ENCODE measurements around the gene ACOX1.

The ACOX1 gene

GRCh38 chr17:75995385-75995925, 16.5 kb upstream of the ACOX1 start:
- POLR2A ChIA-PET, result interaction anchor here (0.5 to 2.1 kb wide), 4 partner anchors 12 to 140 kb away, joined by 3 to 7 read pairs (median 6); partner anchors contain the start of genes FBF1, MRPL38 and WBP2
- Histone ChIP-seq H3K27ac (ENCODE audit: extremely low read depth, low read depth, low read length) (no peak overlapping the region), H3K9me3 (ENCODE audit: control insufficient read depth, insufficient read depth, low read depth, low read length) (no peaks in the 10 kb centered on the region), H3K36me3 (ENCODE audit: control insufficient read depth in 2 of 2, insufficient read depth in 1 of 2, low read length in 2 of 2) (peaks cover 2 to 7% of the 10 kb centered on the region in 2 experiments; a peak in 2 of 3 replicates), H3K4me3 (ENCODE audit: low read depth, low read length) (no peak overlapping the region), H3K4me1 (ENCODE audit: control insufficient read depth, insufficient read depth, low read length) (no peaks in the 10 kb centered on the region)
- CTCF ChIA-PET, result interaction anchor here (0.6 to 8.1 kb wide), 6 partner anchors 10 to 165 kb away, joined by 3 to 45 read pairs (median 3); no protein-coding TSS in a partner anchor
- TF ChIP-seq, protein P1, sequence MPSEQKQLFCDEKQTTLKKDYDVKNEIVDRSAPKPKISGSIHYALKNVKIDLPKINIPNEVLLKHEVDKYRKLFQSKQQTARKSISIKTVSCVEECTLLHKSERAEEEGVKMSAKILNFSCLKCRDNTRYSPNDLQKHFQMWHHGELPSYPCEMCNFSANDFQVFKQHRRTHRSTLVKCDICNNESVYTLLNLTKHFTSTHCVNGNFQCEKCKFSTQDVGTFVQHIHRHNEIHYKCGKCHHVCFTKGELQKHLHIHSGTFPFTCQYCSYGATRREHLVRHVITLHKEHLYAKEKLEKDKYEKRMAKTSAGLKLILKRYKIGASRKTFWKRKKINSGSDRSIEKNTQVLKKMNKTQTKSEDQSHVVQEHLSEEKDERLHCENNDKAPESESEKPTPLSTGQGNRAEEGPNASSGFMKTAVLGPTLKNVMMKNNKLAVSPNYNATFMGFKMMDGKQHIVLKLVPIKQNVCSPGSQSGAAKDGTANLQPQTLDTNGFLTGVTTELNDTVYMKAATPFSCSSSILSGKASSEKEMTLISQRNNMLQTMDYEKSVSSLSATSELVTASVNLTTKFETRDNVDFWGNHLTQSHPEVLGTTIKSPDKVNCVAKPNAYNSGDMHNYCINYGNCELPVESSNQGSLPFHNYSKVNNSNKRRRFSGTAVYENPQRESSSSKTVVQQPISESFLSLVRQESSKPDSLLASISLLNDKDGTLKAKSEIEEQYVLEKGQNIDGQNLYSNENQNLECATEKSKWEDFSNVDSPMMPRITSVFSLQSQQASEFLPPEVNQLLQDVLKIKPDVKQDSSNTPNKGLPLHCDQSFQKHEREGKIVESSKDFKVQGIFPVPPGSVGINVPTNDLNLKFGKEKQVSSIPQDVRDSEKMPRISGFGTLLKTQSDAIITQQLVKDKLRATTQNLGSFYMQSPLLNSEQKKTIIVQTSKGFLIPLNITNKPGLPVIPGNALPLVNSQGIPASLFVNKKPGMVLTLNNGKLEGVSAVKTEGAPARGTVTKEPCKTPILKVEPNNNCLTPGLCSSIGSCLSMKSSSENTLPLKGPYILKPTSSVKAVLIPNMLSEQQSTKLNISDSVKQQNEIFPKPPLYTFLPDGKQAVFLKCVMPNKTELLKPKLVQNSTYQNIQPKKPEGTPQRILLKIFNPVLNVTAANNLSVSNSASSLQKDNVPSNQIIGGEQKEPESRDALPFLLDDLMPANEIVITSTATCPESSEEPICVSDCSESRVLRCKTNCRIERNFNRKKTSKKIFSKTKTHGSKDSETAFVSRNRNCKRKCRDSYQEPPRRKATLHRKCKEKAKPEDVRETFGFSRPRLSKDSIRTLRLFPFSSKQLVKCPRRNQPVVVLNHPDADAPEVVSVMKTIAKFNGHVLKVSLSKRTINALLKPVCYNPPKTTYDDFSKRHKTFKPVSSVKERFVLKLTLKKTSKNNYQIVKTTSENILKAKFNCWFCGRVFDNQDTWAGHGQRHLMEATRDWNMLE (tag by site-specific recombination; conservative IDR thresholded peaks at IDR 0.05; ENCODE audit: low read depth), result no peak
- 0 out of 2 replicates have a peak, but pooled peaks have one; percentile 35 for TF ChIP-seq SCRT2 (tag by site-specific recombination; IDR thresholded peaks at IDR 0.05)

- Histone ChIP-seq H3K4me1 (ENCODE audit: control insufficient read depth, insufficient read depth, low read length) (no peaks in the 10 kb centered on the region), H3K4me3 (ENCODE audit: low read depth, low read length) (no peak overlapping the region), H3K27ac (ENCODE audit: extremely low read depth, low read depth, low read length) (no peak overlapping the region), H3K9me3 (ENCODE audit: control insufficient read depth, insufficient read depth, low read depth, low read length) (no peaks in the 10 kb centered on the region), H3K36me3 (ENCODE audit: control insufficient read depth in 2 of 2, insufficient read depth in 1 of 2, low read length in 2 of 2) (peaks cover 3 to 7% of the 10 kb centered on the region in 2 experiments; a peak in 2 of 3 replicates)
- TF ChIP-seq ZNF571 (tag by site-specific recombination; IDR thresholded peaks at IDR 0.05), result no peak
- TF ChIP-seq ZNF121 (tag by site-specific recombination; IDR thresholded peaks at IDR 0.05), result peak; percentile 57; the same call in 1 of the 2 replicates
- ChIA-PET CTCF (interaction anchor here (1.0 to 2.1 kb wide), 3 partner anchors 11 to 114 kb away, joined by 3 to 11 read pairs (median 3); no protein-coding TSS in a partner anchor), POLR2A (interaction anchor here (0.6 kb wide), 1 partner anchor 273 kb away, joined by 3 read pairs; no protein-coding TSS in a partner anchor)
Observed at GRCh38 chr17:75994802-75995370, 15.9 kb upstream of the ACOX1 start.

- no peaks in the 10 kb centered on the region for H3K4me1 ChIP-seq (ENCODE audit: control insufficient read depth, insufficient read depth, low read length)
- POLR2A ChIA-PET, result interaction anchor here (0.8 kb wide), 1 partner anchor 10 kb away, joined by 4 read pairs; no protein-coding TSS in a partner anchor
- H3K27ac ChIP-seq (ENCODE audit: extremely low read depth, low read depth, low read length), result no peak overlapping the region
- TF ChIP-seq MEIS1 (CRISPR knock-in tag; IDR thresholded peaks at IDR 0.05; ENCODE audit: borderline replicate concordance) (no peak), ZFP69B (tag by site-specific recombination; IDR thresholded peaks at IDR 0.05) (no peak), ZNF132 (tag by site-specific recombination; IDR thresholded peaks at IDR 0.05; ENCODE audit: borderline replicate concordance) (no peak), ZSCAN23 (tag by site-specific recombination; IDR thresholded peaks at IDR 0.05) (no peak), WT1 (tag by site-specific recombination; IDR thresholded peaks at IDR 0.05) (no peak), ZNF341 (tag by site-specific recombination; IDR thresholded peaks at IDR 0.05; ENCODE audit: low read depth) (no peak), ZNF175 (tag by site-specific recombination; IDR thresholded peaks at IDR 0.05) (no peak), ZNF157 (tag by site-specific recombination; IDR thresholded peaks at IDR 0.05) (no peak), ZNF248 (tag by site-specific recombination; IDR thresholded peaks at IDR 0.05) (no peak), TSHZ1 (tag by site-specific recombination; IDR thresholded peaks at IDR 0.05; ENCODE audit: borderline replicate concordance) (no peak), ZNF843 (tag by site-specific recombination; IDR thresholded peaks at IDR 0.05) (no peak), ZNF707 (tag by site-specific recombination; IDR thresholded peaks at IDR 0.05) (no peak)
- TF ChIP-seq, protein P2, sequence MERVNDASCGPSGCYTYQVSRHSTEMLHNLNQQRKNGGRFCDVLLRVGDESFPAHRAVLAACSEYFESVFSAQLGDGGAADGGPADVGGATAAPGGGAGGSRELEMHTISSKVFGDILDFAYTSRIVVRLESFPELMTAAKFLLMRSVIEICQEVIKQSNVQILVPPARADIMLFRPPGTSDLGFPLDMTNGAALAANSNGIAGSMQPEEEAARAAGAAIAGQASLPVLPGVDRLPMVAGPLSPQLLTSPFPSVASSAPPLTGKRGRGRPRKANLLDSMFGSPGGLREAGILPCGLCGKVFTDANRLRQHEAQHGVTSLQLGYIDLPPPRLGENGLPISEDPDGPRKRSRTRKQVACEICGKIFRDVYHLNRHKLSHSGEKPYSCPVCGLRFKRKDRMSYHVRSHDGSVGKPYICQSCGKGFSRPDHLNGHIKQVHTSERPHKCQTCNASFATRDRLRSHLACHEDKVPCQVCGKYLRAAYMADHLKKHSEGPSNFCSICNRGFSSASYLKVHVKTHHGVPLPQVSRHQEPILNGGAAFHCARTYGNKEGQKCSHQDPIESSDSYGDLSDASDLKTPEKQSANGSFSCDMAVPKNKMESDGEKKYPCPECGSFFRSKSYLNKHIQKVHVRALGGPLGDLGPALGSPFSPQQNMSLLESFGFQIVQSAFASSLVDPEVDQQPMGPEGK (tag by site-specific recombination; IDR thresholded peaks at IDR 0.05), result no peak
- H3K9me3 ChIP-seq (ENCODE audit: control insufficient read depth, insufficient read depth, low read depth, low read length), result no peaks in the 10 kb centered on the region
- no peak overlapping the region for H3K4me3 ChIP-seq (ENCODE audit: low read depth, low read length)
- H3K36me3 ChIP-seq (ENCODE audit: control insufficient read depth in 2 of 2, insufficient read depth in 1 of 2, low read length in 2 of 2), result peaks cover 3 to 7% of the 10 kb centered on the region in 2 experiments; a peak in 2 of 3 replicates
- CTCF ChIA-PET, result interaction anchor here (1.4 to 2.2 kb wide), 2 partner anchors 10 to 87 kb away, joined by 3 to 5 read pairs; partner anchors contain the start of genes CDK3 and MRPL38
Observed at GRCh38 chr17:75991396-75991795, 12.4 kb upstream of the ACOX1 start.

Measured in HEK293 (cell line).